ENCODE results near the gene KLC3.

KLC3 gene

DNA sequence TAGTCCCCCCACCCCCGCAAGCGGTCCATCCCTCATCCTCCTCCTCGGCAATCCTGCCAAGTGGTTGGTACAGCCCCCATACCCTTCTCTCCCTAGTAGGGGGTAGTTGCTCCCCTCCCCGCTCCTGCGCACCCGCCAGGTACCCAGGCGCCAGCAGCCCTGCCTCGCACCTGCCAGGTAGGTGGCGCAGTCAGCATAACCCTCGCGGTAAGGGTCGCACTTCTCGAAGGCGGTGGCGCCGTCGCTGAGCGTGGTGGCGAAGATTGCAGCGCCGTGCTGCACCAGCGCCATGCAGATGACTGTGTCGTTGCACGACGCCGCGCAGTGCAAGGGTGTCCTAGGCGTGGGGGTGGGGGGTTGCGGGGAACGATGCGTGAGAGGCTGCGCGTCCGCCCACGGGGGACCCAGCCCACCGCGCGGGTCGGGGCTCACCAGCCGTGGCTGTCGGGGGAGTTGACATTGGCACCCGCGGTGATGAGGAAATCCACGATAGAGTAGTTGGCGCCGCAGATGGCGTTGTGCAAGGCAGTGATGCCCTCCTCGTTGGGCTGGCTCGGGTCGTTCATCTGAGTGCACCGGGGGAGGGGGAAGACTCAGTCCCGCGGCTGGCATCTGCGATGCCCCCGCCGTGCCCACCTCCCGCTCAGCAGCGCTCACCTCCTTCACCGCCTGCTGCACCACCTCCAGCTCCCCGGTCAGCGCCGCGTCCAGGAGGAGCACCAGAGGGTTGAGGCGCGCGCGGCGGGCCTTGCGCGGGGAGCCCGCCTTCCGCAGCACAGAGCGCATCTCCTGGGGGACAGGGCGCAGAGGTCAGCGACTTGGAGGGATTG lies 45.1 kb downstream of the KLC3 start:
- Histone ChIP-seq H3K9me3 (ENCODE audit: low read depth, low read length) (no peaks in the 10 kb centered on the region), H3K9ac (ENCODE audit: insufficient read length) (no peak overlapping the region), H3K27ac (no peak overlapping the region), H3K4me3 (peak overlapping the region; percentile 43), H3K36me3 (ENCODE audit: insufficient read depth, low read length) (no peaks in the 10 kb centered on the region)
- DNase-seq (ENCODE audit: low read depth, low spot score) = no peak
- TF ChIP-seq EZH2 (IDR thresholded peaks at IDR 0.05) (no peak), FOXP2 (optimal IDR thresholded peaks at IDR 0.05; ENCODE audit: control extremely low read depth, extremely low read length, insufficient read depth) (no peak), POLR2AphosphoS5 (IDR thresholded peaks at IDR 0.05; ENCODE audit: borderline replicate concordance, low read depth, low read length) (no peak)

- no peaks in the 10 kb centered on the region for H3K9me3 ChIP-seq (ENCODE audit: low read depth, low read length)
- TF ChIP-seq EZH2 (IDR thresholded peaks at IDR 0.05) (no peak), FOXP2 (optimal IDR thresholded peaks at IDR 0.05; ENCODE audit: control extremely low read depth, extremely low read length, insufficient read depth) (no peak), POLR2AphosphoS5 (IDR thresholded peaks at IDR 0.05; ENCODE audit: borderline replicate concordance, low read depth, low read length) (no peak)
- no peak overlapping the region for H3K4me3 ChIP-seq
- H3K36me3 ChIP-seq (ENCODE audit: insufficient read depth, low read length) = no peaks in the 10 kb centered on the region
- H3K27ac ChIP-seq = no peak overlapping the region
- no peak overlapping the region for H3K9ac ChIP-seq (ENCODE audit: insufficient read length)
- no peak for DNase-seq (ENCODE audit: low read depth, low spot score)
Measured at GRCh38 chr19:45391346-45391745, 50.8 kb downstream of the KLC3 start.

- no peak for DNase-seq (ENCODE audit: low read depth, low spot score)
- no peak for TF ChIP-seq POLR2AphosphoS5 (IDR thresholded peaks at IDR 0.05; ENCODE audit: borderline replicate concordance, low read depth, low read length)
- TF ChIP-seq EZH2 (IDR thresholded peaks at IDR 0.05) = no peak
- Histone ChIP-seq H3K9me3 (ENCODE audit: low read depth, low read length) (no peaks in the 10 kb centered on the region), H3K4me3 (no peak overlapping the region), H3K36me3 (ENCODE audit: insufficient read depth, low read length) (no peaks in the 10 kb centered on the region), H3K9ac (ENCODE audit: insufficient read length) (no peak overlapping the region), H3K27ac (no peak overlapping the region)
Measured at GRCh38 chr19:45391871-45392665, 51.5 kb downstream of the KLC3 start.

- no peak for TF ChIP-seq POLR2AphosphoS5 (IDR thresholded peaks at IDR 0.05; ENCODE audit: borderline replicate concordance, low read depth, low read length)
- no peak for TF ChIP-seq FOXP2 (optimal IDR thresholded peaks at IDR 0.05; ENCODE audit: control extremely low read depth, extremely low read length, insufficient read depth)
- TF ChIP-seq EZH2 (IDR thresholded peaks at IDR 0.05) = no peak
- no peak overlapping the region for H3K9ac ChIP-seq (ENCODE audit: insufficient read length)
- DNase-seq (ENCODE audit: low read depth, low spot score) = no peak
- no peaks in the 10 kb centered on the region for H3K36me3 ChIP-seq (ENCODE audit: insufficient read depth, low read length)
- no peaks in the 10 kb centered on the region for H3K9me3 ChIP-seq (ENCODE audit: low read depth, low read length)
- no peak overlapping the region for H3K4me3 ChIP-seq
- H3K27ac ChIP-seq = no peak overlapping the region
Measured at GRCh38 chr19:45395821-45396617, 55.5 kb downstream of the KLC3 start.

- no peak overlapping the region for H3K4me3 ChIP-seq
- H3K9me3 ChIP-seq (ENCODE audit: low read depth, low read length) = no peaks in the 10 kb centered on the region
- no peak overlapping the region for H3K9ac ChIP-seq (ENCODE audit: insufficient read length)
- TF ChIP-seq POLR2AphosphoS5 (IDR thresholded peaks at IDR 0.05; ENCODE audit: borderline replicate concordance, low read depth, low read length) = no peak
- TF ChIP-seq EZH2 (IDR thresholded peaks at IDR 0.05) = no peak
- TF ChIP-seq FOXP2 (optimal IDR thresholded peaks at IDR 0.05; ENCODE audit: control extremely low read depth, extremely low read length, insufficient read depth) = no peak
- H3K27ac ChIP-seq = no peak overlapping the region
- no peak for DNase-seq (ENCODE audit: low read depth, low spot score)
- no peaks in the 10 kb centered on the region for H3K36me3 ChIP-seq (ENCODE audit: insufficient read depth, low read length)
Measured at GRCh38 chr19:45400192-45400591, 59.6 kb downstream of the KLC3 start.
